Endothelial cell of umbilical vein (primary cell): ENCODE measurements around the gene GDPD4. TPM values are rescaled to one million over a fixed set of nuclear protein-coding genes. Genes with fewer than 3 reads are reported as not detected.

Experiments
- BruUV-seq: library from RNA; stranded (reverse); fragments of 400-500 nt; replicated peaks from 2 replicates; lab custom pipeline; 2021; lab: Mats Ljungman, UMichigan
- CTCF ChIA-PET: fragments of 300-600, 350-600 bp; sonication (Branson Sonifier 250); formaldehyde crosslinking; loops from one replicate; lab custom pipeline; 2021; ENCODE audit warnings: antibody characterized with exemption, inconsistent platforms; lab: Charles Lee
- POLR2A ChIA-PET: fragments of 300-600, 350-600 bp; sonication (Branson Sonifier 250); formaldehyde crosslinking; loops from one replicate; lab custom pipeline; 2021; ENCODE audit warnings: antibody characterized with exemption, inconsistent platforms; lab: Charles Lee
- DNase-seq: peaks from one replicate; pipeline ENCODE4 v3.0.0-alpha.2; 2011; ENCODE audit warnings: low read depth, low spot score
- FAIRE-seq: peaks from 2 replicates; lab custom pipeline; 2011; peaks lifted over from hg19 to GRCh38; lab: Jason Lieb, UNC
- H2AFZ ChIP-seq: 2 replicates; pipeline ENCODE4 v1.6.0; 2012; ENCODE audit warnings: low read depth, low read length, control low read depth, inconsistent platforms
- H3K27ac ChIP-seq: 2 replicates; pipeline ENCODE4 v1.5.1; 2011; ENCODE audit warnings: low read depth, mild to moderate bottlenecking, control low read depth, low read length, moderate library complexity; ENCODE audit not compliant: insufficient read depth
- H3K27me3 ChIP-seq, 2 experiments: 2 replicates each; pipeline versions ENCODE4 v1.6.0 to v1.6.1; 2011; ENCODE audit warnings: low read length in 2 of 2, mixed read lengths in 1 of 2; ENCODE audit not compliant: control insufficient read depth in 2 of 2, insufficient read depth in 2 of 2
- H3K36me3 ChIP-seq, 2 experiments: 2 replicates in 1 of 2; 3 replicates in 1 of 2; pipeline ENCODE4 v1.5.1; 2011; ENCODE audit warnings: low read length in 2 of 2, mild to moderate bottlenecking in 1 of 2, moderate library complexity in 1 of 2; ENCODE audit not compliant: control insufficient read depth in 2 of 2, insufficient read depth in 2 of 2; ENCODE audit errors: extremely low read depth in 1 of 2
- H3K4me1 ChIP-seq: 3 replicates; pipeline ENCODE4 v1.5.1; 2011; ENCODE audit warnings: mild to moderate bottlenecking, low read length; ENCODE audit not compliant: control insufficient read depth, insufficient read depth; ENCODE audit errors: extremely low read depth
- H3K4me2 ChIP-seq: 2 replicates; pipeline ENCODE4 v1.6.1; 2011; ENCODE audit warnings: low read length, control low read depth, mixed read lengths; ENCODE audit not compliant: insufficient read depth
- H3K4me3 ChIP-seq, 3 experiments: fragments of 200-600 bp in 1 of 3; sonication (generic), shearing (Covaris generic) in 1 of 3; replicated peaks in 1 of 3; 2 replicates each; pipeline ENCODE4 v1.5.1; 2011 to 2016; ENCODE audit warnings: control low read depth in 3 of 3, low read length in 3 of 3, mild to moderate bottlenecking in 2 of 3, inconsistent platforms in 1 of 3, low read depth in 1 of 3, moderate library complexity in 1 of 3; ENCODE audit not compliant: insufficient read depth in 1 of 3
- H3K79me2 ChIP-seq: 2 replicates; pipeline ENCODE4 v1.6.0; 2012; ENCODE audit warnings: low read length, inconsistent platforms; ENCODE audit not compliant: control insufficient read depth, insufficient read depth
- H3K9ac ChIP-seq: replicated peaks from 2 replicates; pipeline ENCODE3; 2011; ENCODE audit warnings: low read length, control low read depth; ENCODE audit not compliant: insufficient read depth; ENCODE audit errors: extremely low read depth
- H3K9me1 ChIP-seq: replicated peaks from 3 replicates; pipeline ENCODE4 v1.6.0; 2011; ENCODE audit warnings: mild to moderate bottlenecking, low read length; ENCODE audit not compliant: control insufficient read depth, insufficient read depth; ENCODE audit errors: extremely low read depth
- H3K9me3 ChIP-seq: replicated peaks from 2 replicates; pipeline ENCODE4 v1.5.1; 2012; ENCODE audit warnings: low read length, inconsistent platforms; ENCODE audit not compliant: control insufficient read depth, insufficient read depth
- H4K20me1 ChIP-seq: replicated peaks from 2 replicates; pipeline ENCODE3; 2011; ENCODE audit warnings: mild to moderate bottlenecking, low read length; ENCODE audit not compliant: control insufficient read depth, insufficient read depth; ENCODE audit errors: extremely low read depth
- EZH2 ChIP-seq: IDR thresholded peaks from 2 replicates; pipeline ENCODE4 v1.6.1; 2012; ENCODE audit warnings: borderline replicate concordance, low read depth, mild to moderate bottlenecking, moderate library complexity, low read length, inconsistent platforms; ENCODE audit not compliant: severe bottlenecking
- FOS ChIP-seq: IDR thresholded peaks from 2 replicates; pipeline ENCODE4 v1.6.1; 2011; ENCODE audit warnings: mild to moderate bottlenecking, low read length, moderate library complexity, borderline replicate concordance; ENCODE audit not compliant: insufficient read depth
- GATA2 ChIP-seq: IDR thresholded peaks from 2 replicates; pipeline ENCODE4 v1.7.0; 2011; ENCODE audit warnings: low read depth, mild to moderate bottlenecking, moderate library complexity, mixed read lengths, low read length; ENCODE audit not compliant: insufficient read length, insufficient read depth
- JUN ChIP-seq: IDR thresholded peaks from 2 replicates; pipeline ENCODE4 v1.6.1; 2011; ENCODE audit warnings: borderline replicate concordance, low read depth; ENCODE audit not compliant: insufficient read length, insufficient read depth
- MYC ChIP-seq: IDR thresholded peaks from one replicate; pipeline ENCODE4 v1.6.1; 2011; ENCODE audit warnings: mild to moderate bottlenecking, low read depth, low read length
- POLR2A ChIP-seq: IDR thresholded peaks from 2 replicates; pipeline ENCODE4 v1.6.1; 2012; ENCODE audit warnings: low read depth, mild to moderate bottlenecking, control low read depth, low read length
- POLR2AphosphoS5 ChIP-seq: IDR thresholded peaks from 2 replicates; pipeline ENCODE4 v1.6.1; 2012; ENCODE audit warnings: low read depth, mild to moderate bottlenecking, control low read depth, low read length, moderate library complexity; ENCODE audit not compliant: insufficient read depth
- dilution Hi-C: fragments of 300-500 bp; cut with MboI; formaldehyde crosslinking; loops from one replicate; pipeline ENCODE4 v1.15.0; 2019; ENCODE audit warnings: low sequenced_read_pairs; ENCODE audit not compliant: extremely low pct_ligation_motif_present
- intact Hi-C: fragments of 100-400 bp; cut with micrococcal nuclease; formaldehyde crosslinking; loops from one replicate; pipeline ENCODE4 v1.10.0; 2022
- polyA plus RNA-seq, 4 experiments: library from polyadenylated mRNA; depleted of rRNA in 3 of 4; stranded (reverse) in 3 of 4; unstranded in 1 of 4; fragments of >200 nt; gene quantifications; 2 replicates each; pipeline versions ENCODE4 v1.2.1 to v1.2.3, GENCODE V29; 2011 to 2012; ENCODE audit warnings: missing spikeins in 1 of 4
- total RNA-seq: library from RNA; stranded (reverse); gene quantifications from 2 replicates; pipeline ENCODE4 v1.2.3, GENCODE V29; 2021
- TF ChIP-seq, protein P1 (sequence below): IDR thresholded peaks from 2 replicates; pipeline ENCODE4 v1.6.1; 2011; ENCODE audit not compliant: insufficient read depth, insufficient read length
- TF ChIP-seq, protein P2 (sequence below), 2 donors: IDR thresholded peaks; 1 replicate in 1 of 2; 2 replicates in 1 of 2; pipeline ENCODE4 v1.5.1; 2011; ENCODE audit warnings: low read length in 2 of 2, mild to moderate bottlenecking in 2 of 2, moderate library complexity in 2 of 2, control low read depth in 1 of 2, inconsistent platforms in 1 of 2, low read depth in 1 of 2; ENCODE audit not compliant: insufficient read depth in 1 of 2; ENCODE audit errors: extremely low read depth in 1 of 2

The GDPD4 gene
- total and polyA plus RNA-seq, 2 donors (not counting 3 experiments of a cell fraction or from before 2014, with no cell fraction given), result not detected

DNA sequence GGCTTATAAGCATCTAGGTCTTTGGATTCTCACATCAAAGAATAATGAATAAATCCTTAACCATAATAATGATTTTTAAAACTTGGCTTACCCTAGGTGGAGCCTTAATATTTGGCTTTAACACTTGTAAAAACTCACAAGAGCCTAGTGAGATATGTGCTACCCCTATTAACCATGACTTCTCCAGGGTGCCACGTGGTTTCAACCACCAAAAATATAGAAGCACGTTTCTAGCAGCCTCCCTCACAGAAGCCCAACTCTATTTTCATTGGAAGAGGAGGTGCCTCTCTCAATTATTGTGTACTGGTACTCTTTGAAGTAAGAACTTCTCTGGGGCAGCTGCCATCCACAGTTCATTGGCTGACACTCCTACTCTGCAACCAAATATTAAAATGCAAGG lies 46.5 kb upstream of the GDPD4 start:
- dilution Hi-C loops, result no loop called here
- ChIA-PET CTCF (interaction anchor here (1.1 kb wide), 1 partner anchor 31 kb away, joined by 3 read pairs; no protein-coding TSS in a partner anchor), POLR2A (no interaction called here)
- H3K9me1 ChIP-seq, result no peaks in the 10 kb centered on the region
- no peaks in the 10 kb centered on the region for H3K36me3 ChIP-seq
- no peaks in the 10 kb centered on the region for H3K9me3 ChIP-seq
- H3K4me1 ChIP-seq, result no peaks in the 10 kb centered on the region
- no peak overlapping the region for H3K4me3 ChIP-seq
- no peaks in the 10 kb centered on the region for H3K27me3 ChIP-seq
- H3K9ac ChIP-seq, result no peak overlapping the region
- no peak for TF ChIP-seq GATA2
- TF ChIP-seq FOS, result no peak
- TF ChIP-seq MYC, result no peak
- TF ChIP-seq, protein P1, sequence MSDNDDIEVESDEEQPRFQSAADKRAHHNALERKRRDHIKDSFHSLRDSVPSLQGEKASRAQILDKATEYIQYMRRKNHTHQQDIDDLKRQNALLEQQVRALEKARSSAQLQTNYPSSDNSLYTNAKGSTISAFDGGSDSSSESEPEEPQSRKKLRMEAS, result no peak
- no peak for TF ChIP-seq POLR2A
- no peak for TF ChIP-seq EZH2
- no peak for TF ChIP-seq JUN
- TF ChIP-seq, protein P2, sequence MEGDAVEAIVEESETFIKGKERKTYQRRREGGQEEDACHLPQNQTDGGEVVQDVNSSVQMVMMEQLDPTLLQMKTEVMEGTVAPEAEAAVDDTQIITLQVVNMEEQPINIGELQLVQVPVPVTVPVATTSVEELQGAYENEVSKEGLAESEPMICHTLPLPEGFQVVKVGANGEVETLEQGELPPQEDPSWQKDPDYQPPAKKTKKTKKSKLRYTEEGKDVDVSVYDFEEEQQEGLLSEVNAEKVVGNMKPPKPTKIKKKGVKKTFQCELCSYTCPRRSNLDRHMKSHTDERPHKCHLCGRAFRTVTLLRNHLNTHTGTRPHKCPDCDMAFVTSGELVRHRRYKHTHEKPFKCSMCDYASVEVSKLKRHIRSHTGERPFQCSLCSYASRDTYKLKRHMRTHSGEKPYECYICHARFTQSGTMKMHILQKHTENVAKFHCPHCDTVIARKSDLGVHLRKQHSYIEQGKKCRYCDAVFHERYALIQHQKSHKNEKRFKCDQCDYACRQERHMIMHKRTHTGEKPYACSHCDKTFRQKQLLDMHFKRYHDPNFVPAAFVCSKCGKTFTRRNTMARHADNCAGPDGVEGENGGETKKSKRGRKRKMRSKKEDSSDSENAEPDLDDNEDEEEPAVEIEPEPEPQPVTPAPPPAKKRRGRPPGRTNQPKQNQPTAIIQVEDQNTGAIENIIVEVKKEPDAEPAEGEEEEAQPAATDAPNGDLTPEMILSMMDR (IDR thresholded peaks at IDR 0.05; ENCODE audit: extremely low read depth in 1 of 2, insufficient read depth in 1 of 2, low read depth in 1 of 2, low read length in 2 of 2), result no peak
- TF ChIP-seq POLR2AphosphoS5, result no peak
- FAIRE-seq, result no peak
- H4K20me1 ChIP-seq, result no peaks in the 10 kb centered on the region
- no peak overlapping the region for H2AFZ ChIP-seq
- DNase-seq, result no peak
- H3K27ac ChIP-seq, result no peak overlapping the region
- BruUV-seq, result no TSS peak
- no peak overlapping the region for H3K4me2 ChIP-seq
- no peaks in the 10 kb centered on the region for H3K79me2 ChIP-seq
- intact Hi-C loops, result no loop called here
